Hippocampal formation (tissue), 2 donors: ENCODE results near the gene CASP3.
"Not testable (repeated sequence)": the region's sequence is repeated elsewhere in the genome, so short reads cannot be mapped to it uniquely, and the experiment has no call there.

Experiments
- DNase-seq, 2 donors: peaks; one replicate each; lab custom pipeline; 2025; lab: John Stamatoyannopoulos, UW

Gene CASP3

DNA sequence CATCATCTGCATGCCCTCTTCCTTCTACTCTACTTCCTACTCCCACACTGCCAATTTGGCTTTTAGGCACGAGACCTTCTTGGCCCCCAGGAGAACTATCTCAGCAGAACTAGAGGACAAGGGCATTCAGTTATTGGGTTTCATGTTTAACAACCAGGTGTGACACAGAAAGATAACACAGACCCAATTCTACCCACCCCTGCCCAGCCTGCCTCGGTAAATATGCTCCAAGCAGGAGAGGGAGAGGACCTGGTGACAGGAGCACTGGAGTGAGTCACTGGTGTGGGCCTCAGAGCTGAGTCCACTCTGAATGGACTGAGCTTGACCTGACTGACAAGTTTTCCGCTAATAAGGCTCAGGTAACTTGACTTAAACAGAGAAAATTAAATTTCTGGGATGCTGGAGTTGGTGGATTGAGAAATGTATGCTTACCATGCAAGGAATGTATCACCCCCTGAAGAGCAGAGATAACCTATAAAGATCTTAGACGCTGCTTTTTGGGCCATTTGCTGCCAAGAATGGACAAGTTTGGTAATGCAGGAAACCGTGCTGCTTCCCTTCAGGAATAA is 52.5 kb downstream of the CASP3 start:
- no peak for DNase-seq

DNA sequence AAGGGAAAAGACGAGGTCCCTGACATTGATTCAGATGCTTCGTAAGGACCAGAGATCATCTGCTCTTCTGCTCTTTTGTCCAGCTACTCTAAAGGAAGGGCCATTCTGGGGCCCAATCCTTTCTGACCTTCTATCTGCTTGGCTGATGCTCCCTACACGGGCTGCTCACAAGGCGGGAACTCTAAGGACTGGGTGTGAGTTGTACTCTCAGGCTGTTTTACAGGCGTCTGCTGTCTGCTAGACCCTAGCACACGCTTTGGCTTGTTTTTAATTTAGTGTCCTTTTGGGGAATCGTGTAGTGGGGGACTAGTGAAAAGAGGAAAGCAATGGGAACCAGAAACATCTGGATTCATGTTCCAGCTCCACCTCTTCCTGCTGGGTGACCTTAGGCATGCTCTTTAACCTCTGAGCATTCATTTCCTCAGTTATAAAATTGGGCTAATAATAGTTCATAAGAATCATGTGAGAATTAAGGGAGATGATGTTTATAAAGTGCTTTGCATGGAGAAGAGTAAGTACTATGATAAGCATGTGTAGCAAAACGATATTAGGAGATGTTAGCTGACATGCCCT is 53.1 kb downstream of the CASP3 start:
- DNase-seq: no peak

DNA sequence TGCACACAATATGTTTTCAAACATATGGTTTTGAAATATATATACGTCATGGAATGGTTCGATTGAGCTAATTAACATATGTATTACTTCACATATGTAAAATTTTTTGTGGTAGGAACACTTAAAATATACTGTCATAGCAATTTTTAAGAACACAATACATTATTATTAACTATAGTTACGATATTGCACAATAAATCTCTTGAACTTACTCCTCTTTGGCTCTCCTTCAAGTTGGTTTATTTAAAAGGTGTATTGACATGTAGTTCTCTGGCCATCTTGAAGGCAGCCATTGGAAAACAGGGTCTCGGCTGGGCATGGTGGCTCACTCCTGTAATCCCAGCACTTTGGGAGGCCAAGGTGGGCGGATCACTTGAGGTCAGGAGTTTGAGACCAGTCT is 53.8 kb downstream of the CASP3 start:
- no peak for DNase-seq

DNA sequence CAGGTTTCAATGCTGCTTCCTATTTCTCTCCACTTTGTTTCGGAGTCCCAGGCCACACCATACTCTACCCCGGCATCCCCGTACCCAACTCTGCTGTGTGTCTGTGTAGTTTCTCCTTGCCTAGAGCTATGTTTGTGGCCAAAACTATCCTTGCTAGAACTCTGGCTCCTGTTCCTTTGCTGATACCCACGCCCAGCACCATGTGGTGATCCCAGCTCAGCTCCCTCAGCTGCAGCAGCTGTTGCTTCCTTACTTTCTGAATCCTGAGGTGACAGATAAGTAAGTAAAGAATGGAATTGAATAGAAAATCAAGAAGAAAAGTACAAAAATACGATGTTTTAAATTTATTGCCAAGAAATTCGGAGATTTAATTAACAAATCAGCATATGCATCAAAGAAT is 55.8 kb downstream of the CASP3 start:
- no peak for DNase-seq

DNA sequence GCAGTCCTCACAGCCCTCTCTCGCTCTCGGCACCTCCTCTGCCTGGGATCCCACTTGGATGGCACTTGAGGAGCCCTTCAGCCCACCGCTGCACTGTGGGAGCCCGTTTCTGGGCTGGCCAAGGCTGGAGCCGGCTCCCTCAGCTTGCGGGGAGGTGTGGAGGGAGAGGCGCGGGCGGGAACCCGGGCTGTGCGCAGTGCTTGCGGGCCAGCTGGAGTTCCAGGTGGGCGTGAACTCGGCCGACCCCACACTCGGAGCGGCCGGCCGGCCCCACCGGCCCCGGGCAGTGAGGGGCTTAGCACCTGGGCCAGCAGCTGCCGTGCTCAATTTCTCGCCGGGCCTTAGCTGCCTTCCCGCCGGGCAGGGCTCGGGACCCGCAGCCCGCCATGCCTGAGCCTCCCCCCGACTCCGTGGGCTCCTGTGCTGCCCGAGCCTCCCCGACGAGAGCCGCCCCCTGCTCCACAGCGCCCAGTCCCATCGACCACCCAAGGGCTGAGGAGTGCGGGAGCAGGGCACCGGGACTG is 57.4 kb downstream of the CASP3 start:
- not testable (repeated sequence) for DNase-seq

DNA sequence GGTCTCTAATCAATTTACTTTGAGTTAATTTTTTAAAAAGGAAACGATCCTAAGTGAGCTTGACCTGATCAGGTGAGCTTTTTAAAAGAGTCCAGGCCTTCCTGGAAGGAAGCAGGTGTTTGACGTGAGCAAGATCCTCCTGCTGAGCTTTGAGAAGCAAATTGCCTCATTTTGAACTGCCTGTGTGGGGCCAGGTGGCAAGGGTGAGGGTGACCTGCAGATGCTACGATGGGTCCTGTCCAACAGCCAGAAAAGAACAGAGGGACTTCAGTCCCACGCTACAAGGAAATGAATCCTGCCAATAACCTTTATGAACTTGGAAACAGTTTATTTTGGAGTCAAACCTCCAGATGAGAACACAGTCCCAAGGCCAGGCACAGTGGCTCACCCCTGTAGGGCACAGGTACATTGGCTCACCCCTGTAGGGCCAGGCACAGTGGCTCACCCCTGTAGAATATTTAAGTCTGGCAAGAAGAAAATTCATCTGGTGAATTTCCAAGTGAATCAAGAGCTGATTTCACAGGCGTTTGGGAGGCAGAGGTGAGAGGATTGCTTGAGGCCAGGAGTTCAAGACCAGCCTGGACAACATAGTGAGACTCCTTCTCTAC is 58.1 kb downstream of the CASP3 start:
- no peak for DNase-seq

DNA sequence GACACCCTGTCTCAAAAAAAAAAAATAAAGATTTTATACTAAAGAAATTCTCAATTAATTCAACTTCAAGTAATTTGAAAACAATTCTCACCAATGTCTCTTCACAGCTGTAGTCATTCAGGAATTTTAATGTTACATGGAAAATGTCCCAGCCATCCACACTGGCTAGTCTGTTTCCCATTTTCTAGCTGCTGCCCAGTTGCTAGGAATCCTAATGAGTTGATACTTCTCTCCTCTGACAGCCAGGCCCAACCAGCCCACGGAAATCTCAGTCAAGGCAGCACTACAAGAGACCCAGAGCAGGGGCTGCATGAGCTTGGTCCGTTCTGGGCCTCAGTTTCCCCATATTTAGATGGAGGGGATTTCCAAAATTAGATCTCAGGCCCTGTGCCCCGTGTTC is 59.1 kb downstream of the CASP3 start:
- no peak for DNase-seq

DNA sequence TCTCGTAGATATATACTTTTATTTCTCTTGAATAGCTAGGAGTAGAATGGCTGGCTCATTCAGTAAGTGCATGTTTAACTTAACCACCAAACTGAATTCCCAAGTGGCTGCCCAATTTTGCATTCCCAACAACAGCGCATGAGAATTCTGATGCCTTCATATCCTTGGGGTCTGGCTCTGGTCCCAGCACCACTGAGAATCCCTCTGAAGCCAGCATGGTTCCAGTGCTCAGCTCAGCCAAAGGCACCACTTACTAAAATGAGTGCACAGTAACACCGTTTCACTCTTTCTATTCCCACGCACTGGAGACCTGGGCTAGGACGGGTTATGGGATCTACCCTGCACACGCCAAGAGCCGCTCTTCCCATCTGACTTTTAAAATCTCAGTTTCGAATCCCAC is 60.4 kb downstream of the CASP3 start:
- no peak for DNase-seq

DNA sequence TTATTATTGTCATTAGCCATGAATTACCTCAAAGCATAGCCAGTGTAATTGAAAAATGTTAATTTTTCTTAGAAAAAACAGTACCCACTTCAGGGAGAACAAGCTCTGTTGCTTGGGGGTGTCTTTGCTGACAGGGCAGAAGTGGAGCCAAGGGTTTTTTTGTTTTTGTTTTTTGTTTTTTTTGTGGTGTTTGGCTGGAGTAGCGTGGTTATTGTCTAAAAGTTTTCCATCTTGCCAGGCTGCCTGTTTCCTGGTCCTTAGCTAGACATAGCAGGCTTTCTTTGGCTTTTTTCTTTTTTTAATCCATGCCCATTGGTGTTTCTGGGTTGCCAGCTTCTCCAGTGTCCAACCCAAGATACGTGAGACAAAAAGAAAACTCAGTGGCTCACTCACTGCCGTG is 61.5 kb downstream of the CASP3 start:
- no peak for DNase-seq

DNA sequence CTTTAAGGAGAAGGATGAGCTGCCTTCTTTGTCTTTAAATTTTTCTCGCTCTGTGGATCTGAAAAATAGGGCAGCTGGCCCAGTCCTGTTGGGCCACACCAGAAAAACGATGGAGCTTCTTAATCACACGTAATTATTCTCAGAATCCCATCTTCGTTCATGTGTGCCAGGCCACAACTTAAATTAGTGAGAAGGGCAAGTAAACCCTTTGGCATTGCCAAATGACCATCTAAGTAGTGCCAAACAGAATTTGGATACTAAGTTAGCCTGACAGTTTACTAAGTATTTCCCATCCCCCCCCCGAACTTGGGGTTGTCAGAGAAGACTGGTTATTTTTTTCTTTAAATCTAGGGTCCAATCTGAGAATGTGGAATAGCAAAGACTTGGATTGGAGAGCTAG is 62.0 kb downstream of the CASP3 start:
- no peak for DNase-seq

DNA sequence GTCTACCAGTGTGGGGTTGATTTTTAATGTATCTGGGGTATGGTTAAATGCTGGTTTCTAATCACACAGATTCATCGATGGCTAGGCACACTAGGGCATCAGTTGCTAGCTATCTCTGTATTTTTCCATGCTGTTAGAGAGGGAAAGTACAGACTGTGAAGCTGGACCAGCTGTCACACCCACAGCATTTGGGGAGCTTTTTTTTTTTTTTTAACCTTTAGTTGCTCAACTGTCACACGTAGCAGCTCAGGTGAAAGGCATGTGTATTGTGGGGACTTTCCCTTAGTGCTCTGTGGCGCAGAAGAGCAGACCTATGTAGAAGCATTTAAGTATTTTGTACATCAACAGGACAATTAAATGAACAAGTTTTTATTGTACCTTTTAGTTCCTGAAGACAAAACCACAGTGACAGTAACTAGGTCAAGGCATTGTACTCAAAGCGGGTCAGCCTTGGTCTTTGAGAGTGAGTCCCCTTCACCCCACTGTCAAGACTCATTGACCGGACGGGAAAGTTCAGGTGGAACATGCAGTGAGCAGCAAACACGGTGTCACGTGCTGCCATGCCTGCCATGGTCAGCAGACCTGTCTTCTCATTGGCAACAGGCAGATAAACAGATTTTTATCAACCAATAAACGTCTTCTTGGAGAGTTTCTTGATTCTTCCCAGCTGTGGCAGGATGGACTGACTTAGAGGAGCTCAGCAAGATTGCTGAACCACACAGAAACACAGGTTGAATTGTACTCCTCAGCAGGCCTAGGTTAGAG is 65.3 kb downstream of the CASP3 start:
- DNase-seq: no peak
